ENCODE results near the gene YBX2.
A peak's percentile ranks its signal among the peaks of the same experiment; 100 is the strongest.
"Not testable (repeated sequence)": the region's sequence is repeated elsewhere in the genome, so short reads cannot be mapped to it uniquely, and the experiment has no call there.

Gene YBX2

GRCh38 chr17:7294614-7295153 lies at the start of gene YBX2:
Gene YBX2, minus strand, starts transcription at chr17:7294639. Its CDS starts 139 bp downstream, at chr17:7294500.
- DNase-seq (ENCODE audit: low read depth in 2 of 2), result peak; percentile 69 to 79

GRCh38 chr17:7343250-7343649 lies 48.8 kb upstream of the YBX2 start:
- no peak for DNase-seq (ENCODE audit: low read depth in 2 of 2)

DNA sequence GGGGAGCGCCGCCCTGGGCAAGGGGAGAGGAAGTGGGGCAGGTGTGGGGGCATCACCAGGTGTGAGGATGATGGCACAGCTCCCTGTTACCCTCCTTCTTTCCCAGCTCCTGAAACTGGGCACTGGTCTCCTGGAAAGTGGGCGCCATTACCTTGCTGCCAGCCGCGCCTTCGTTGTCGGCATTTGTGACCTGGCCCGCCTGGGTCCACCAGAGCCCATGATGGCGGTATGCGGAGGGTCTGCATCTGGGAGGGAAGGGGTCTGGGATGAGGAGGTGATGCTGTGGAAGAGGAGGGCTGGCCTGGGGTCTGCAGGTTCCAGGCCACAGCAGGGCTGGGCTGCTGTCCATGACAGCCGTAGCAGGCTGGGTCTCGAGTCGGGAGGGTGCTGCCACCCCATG lies 47.4 kb upstream of the YBX2 start:
- DNase-seq (ENCODE audit: low read depth in 2 of 2), result no peak

DNA sequence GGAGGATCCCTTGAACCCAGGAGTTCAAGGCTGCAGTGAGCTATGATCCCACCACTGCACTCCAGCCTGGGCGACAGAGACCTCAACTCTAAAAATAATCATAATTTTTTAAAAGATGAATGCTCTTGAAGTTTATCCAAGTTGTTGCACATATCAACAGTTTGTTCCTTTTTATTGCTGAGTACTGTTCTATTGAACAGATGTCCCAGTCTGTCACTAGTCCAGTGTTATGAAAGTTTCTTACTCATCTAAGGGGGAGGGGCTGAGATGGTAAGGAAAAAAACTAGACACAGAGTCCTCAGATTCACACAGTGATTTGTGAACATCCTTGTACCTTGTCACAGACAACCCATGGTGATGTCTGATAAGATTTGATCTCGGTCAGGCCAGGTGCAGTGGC lies 45.7 kb upstream of the YBX2 start:
- no peak for DNase-seq (ENCODE audit: low read depth in 2 of 2)

GRCh38 chr17:7337600-7337999 lies 43.2 kb upstream of the YBX2 start:
- DNase-seq (ENCODE audit: low read depth in 2 of 2), result not testable (repeated sequence)

DNA sequence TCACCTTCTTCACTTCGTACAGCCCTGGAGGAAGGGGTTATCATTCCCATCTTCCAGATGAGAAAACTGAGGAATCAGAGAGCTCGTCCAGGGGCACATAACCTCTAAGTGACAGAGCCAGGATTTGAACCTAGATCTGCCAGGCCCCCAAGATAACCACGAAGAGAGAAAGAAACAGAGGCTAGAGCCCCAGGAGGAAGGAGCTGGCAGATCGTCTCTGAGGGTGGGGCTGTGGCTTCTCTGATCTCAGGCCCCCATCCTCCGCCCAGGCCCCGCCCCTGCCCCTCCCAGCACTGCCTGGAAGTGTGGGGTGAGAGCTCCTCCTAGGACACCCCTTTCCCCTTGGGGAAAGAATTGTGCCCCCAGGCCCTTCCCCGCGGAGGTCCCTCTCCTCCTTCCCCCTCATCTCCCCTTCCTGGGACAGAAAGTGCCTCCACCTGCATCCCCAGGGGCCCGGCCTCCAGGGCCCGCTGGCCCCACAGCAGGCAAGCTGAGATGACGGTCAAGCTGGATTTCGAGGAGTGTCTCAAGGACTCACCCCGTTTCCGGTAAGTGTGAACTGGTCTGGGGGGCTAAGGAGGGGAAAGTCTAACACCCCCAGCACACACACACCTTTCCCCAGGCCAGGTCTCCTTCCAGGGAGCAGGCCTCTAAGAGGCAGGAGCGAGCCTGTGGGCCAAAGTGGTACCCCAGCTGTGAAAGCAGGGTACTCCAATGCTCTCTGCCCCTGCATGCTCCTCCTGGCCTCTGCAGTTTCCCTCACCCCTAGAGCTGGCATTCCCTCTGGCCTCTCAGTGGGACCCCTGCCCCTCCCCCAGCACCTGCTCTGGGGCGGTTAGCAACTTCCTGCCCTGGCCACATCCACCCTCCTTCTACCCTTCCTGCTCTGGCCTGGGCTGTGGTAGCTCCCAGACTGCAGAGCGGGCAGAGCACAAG lies 42.1 kb upstream of the YBX2 start, which contains the start of gene ACAP1:
TSS of gene ACAP1 (plus strand) at position 290 of the 936 bp plus-strand sequence. CDS start at position 496, 206 bp downstream.
- DNase-seq (ENCODE audit: low read depth in 2 of 2), result peak in 1 of 2 donors; percentile 88

DNA sequence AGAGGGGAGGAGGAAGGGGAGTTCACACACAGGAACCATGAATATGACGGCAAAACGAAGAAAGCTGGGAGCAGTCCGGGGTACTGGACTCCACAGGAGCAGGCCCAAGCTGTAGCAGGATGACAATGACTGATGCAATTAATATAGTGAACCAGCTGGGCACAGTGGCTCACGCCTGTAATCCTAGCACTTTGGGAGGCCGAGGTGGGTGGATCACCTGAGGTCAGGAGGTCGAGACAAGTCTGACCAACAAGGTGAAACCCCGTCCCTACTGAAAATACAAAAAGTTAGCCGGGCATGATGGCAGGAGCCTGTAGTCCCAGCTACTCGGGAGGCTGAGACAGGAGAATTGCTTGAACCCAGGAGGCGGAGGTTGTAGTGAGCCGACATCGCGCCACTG lies 41.3 kb upstream of the YBX2 start:
- not testable (repeated sequence) for DNase-seq (ENCODE audit: low read depth in 2 of 2)

GRCh38 chr17:7334938-7335538 lies 40.6 kb upstream of the YBX2 start:
- no peak for DNase-seq (ENCODE audit: low read depth in 2 of 2)

DNA sequence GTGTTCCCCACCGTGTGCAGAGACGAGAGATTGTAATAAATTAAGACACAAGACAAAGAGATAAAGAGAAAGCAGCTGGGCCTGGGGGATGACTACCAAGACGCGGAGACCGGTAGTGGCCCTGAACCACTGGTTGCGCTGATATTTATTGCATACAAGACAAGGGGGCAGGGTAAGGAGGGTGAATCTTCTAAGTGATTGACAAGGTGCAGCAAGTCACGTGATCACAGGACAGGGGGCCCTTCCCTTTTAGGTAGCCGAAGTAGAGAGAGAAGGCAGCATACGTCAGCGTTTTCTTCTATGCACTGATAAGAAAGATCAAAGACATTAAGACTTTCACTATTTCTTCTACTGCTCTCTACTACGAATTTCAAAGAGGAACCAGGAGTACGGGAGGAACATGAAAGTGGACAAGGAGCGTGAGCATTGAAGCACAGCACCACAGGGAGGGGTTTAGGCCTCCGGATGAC lies 38.2 kb upstream of the YBX2 start:
- DNase-seq (ENCODE audit: low read depth in 2 of 2), result not testable (repeated sequence)

DNA sequence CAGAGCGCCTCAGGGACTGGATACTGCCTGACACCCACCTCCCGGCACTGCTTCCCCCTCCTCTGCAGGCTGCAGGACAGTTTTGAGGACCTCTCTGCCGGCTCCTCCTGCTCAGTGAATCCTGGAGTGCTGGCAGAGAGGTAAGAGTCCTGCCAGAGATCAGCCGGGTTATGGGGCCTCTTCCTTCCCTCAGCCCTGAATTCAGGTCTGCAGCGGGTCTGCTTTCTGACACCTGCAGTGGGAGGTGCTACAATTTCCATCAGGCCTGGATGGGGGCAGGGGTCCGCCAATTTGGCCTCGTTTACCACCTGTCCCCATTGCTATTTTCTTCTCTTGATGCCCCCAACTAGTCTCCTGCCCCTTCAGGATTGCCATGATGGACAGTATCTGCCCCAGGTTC lies 37.7 kb upstream of the YBX2 start:
- DNase-seq (ENCODE audit: low read depth in 2 of 2), result no peak

- no peak for DNase-seq (ENCODE audit: low read depth in 2 of 2)
Observed at GRCh38 chr17:7330638-7331015, 36.2 kb upstream of the YBX2 start.

DNA sequence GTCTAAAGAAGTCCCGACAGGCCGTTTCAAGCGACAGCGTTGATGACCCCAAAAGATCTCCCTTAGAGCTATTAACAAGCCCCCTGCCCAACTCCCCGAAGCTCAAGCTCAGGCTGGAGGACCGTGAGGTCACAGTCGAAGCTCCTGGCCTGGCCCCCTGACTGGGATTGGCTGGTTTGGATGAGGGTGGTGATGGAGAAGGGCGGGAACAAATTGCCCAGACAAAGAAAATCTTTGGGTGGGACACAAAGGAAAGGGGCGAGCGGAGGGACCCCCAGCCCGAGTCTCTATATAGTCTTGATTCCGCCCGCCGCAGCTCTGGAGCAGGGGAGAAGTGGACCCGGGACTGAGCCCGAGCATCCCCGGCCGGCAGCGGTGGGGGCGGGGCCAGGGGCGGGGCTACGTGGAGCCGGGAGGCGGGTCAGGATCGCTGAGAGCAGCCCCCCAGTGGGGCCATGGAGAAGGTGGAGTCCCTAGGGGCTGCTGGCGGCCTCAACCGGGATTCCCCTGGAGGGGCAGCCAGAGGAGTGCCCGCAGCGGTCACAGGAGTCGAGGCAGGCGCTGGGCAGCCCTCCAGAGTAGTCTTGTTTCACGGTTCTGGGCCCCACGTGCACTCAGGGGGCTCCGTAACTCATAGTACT lies 35.7 kb upstream of the YBX2 start:
- peak; percentile 68 to 74 for DNase-seq (ENCODE audit: low read depth in 2 of 2)

GRCh38 chr17:7329374-7329996 lies 35.0 kb upstream of the YBX2 start:
- DNase-seq (ENCODE audit: low read depth in 2 of 2), result peak; percentile 96

DNA sequence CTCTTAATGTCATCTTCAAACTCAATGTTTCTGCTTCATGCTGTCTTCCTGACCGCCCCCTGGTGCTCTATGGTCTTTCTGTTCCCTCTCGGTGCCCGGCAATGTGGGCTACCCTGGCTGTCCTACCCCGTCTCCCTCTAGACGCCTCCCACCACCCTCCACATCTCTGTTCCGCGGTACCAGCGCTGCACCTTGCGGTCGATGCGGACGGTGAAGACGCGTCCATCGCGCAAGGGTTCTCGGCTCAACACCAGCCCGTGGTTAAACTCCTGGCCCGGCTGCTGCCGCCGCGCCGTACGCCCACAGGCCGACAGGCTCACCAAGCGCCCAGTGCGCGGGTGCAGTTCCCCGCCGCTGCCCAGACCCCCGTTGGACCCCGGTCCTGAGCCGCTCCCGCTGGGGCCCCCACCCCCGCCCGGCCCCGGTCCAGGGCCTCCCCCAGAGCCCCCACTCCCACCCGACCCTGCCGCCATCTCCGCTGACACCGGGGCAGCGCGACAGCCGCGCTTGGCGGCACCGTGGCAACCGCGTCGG lies 34.5 kb upstream of the YBX2 start, which contains the start of gene NEURL4:
TSS of gene NEURL4 (minus strand) at position 496 of the 534 bp plus-strand sequence. CDS start at position 473, 23 bp downstream.
- no peak for DNase-seq (ENCODE audit: low read depth in 2 of 2)

- no peak for DNase-seq (ENCODE audit: low read depth in 2 of 2)
Observed at GRCh38 chr17:7328009-7328408, 33.6 kb upstream of the YBX2 start.

- DNase-seq (ENCODE audit: low read depth in 2 of 2), result no peak
Observed at GRCh38 chr17:7327501-7327900, 33.1 kb upstream of the YBX2 start.

DNA sequence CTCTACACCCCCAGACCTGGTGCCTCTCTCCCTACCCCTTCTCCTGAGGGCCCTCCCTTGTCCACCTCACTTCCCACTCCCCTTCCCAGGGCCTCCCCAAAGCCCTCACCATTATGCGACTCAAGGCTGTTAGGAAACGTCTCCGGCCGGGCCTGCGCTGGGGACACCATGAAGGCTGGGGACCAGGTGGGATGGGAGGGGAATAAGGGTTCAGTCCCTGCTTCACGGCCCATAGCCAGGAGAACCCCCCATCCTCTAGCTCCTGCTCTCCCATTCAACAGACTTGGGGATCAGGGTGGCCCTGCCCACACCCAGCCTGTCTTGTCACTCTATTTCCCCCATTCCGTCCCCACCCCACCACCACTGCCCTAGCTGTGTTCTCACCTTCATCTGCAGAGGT lies 32.6 kb upstream of the YBX2 start:
- DNase-seq (ENCODE audit: low read depth in 2 of 2), result no peak

GRCh38 chr17:7326186-7326585 lies 31.7 kb upstream of the YBX2 start:
- DNase-seq (ENCODE audit: low read depth in 2 of 2), result no peak

DNA sequence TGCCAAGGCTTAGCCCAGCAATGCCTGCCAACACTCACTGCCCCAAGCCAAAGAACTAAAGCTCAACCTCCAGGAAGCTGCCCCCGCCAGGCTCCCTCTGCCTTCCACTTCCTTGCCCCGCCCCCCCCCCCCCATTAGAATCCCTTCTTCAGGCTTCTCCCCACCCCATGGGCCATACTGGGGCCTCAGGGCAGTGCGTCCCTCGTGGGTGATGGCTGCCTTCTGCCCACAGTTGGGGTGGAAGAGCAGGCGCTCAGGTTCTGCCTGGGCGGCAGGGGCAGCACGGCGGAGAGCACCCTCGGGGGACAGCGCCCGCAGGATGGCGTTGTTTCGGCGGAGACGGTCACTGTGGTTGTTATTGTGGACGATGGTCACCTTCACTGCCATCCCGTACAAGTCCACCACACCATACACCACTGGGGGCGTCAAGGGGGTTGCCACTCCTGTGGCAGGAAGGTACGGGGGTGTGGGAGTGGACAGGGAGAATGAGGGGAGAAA lies 30.6 kb upstream of the YBX2 start:
- DNase-seq (ENCODE audit: low read depth in 2 of 2), result no peak

DNA sequence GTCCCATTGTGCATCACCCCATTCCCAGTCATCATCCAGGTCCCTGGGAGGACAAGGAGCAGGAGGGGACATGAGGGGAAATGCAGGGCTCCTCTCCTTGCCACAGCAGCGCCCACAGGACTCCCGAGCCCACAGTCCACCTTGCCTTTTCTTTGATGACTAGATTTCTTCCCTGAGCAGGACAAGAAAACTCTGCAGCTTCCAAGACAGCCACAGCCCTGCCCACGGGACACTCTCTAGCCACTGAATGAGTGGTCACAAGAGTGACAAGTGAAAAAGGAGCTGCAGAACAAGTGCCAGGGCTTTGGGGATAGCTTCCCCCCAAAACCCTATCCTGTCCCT lies 30.0 kb upstream of the YBX2 start:
- DNase-seq (ENCODE audit: low read depth in 2 of 2), result no peak
